Ishikawa (cell line): ENCODE data around the gene TIGD1.

Experiments
- CEBPB ChIP-seq: IDR thresholded peaks from 2 replicates; pipeline ENCODE4 v1.6.1; 2012
- CREB1 ChIP-seq: IDR thresholded peaks from 2 replicates; pipeline ENCODE4 v1.6.1; 2012; ENCODE audit warnings: low read depth
- EGR1 ChIP-seq: IDR thresholded peaks from 2 replicates; pipeline ENCODE4 v1.6.1; 2012
- EP300 ChIP-seq: IDR thresholded peaks from 2 replicates; pipeline ENCODE4 v1.6.1; 2012; ENCODE audit warnings: borderline replicate concordance
- FOXM1 ChIP-seq: IDR thresholded peaks from 2 replicates; pipeline ENCODE4 v1.6.1; 2012; ENCODE audit warnings: low read depth, borderline replicate concordance
- NFIC ChIP-seq: IDR thresholded peaks from 2 replicates; pipeline ENCODE4 v1.6.1; 2012
- RAD21 ChIP-seq: IDR thresholded peaks from 2 replicates; pipeline ENCODE4 v1.6.1; 2012; ENCODE audit warnings: low read depth
- REST ChIP-seq: IDR thresholded peaks from 2 replicates; pipeline ENCODE4 v1.6.1; 2012; ENCODE audit warnings: low read depth, mild to moderate bottlenecking
- TAF1 ChIP-seq: IDR thresholded peaks from 2 replicates; pipeline ENCODE4 v1.6.1; 2012; ENCODE audit warnings: low read depth, mild to moderate bottlenecking
- TCF12 ChIP-seq: IDR thresholded peaks from 2 replicates; pipeline ENCODE4 v1.6.1; 2012; ENCODE audit warnings: low read depth
- TEAD4 ChIP-seq: IDR thresholded peaks from 2 replicates; pipeline ENCODE4 v1.6.1; 2012
- YY1 ChIP-seq: IDR thresholded peaks from 2 replicates; pipeline ENCODE4 v1.6.1; 2012; ENCODE audit warnings: low read depth
- ZBTB7A ChIP-seq: IDR thresholded peaks from 2 replicates; pipeline ENCODE4 v1.6.1; 2012; ENCODE audit warnings: low read depth
- TF ChIP-seq, protein P1 (sequence below): IDR thresholded peaks from 2 replicates; pipeline ENCODE4 v1.6.1; 2012
- TF ChIP-seq, protein P2 (sequence below): IDR thresholded peaks from 2 replicates; pipeline ENCODE4 v1.6.1; 2012

The TIGD1 gene

DNA sequence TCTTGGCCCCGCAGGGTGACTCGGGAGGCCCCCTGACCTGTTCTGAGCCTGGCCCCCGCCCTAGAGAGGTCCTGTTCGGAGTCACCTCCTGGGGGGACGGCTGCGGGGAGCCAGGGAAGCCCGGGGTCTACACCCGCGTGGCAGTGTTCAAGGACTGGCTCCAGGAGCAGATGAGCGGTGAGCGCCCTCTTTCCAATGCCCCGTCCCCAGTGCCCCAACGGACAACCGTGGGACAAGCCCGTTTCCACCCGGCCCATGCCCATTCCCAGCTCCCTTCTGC is 27.0 kb downstream of the TIGD1 start:
- no peak for TF ChIP-seq TAF1
- TF ChIP-seq, protein P1, sequence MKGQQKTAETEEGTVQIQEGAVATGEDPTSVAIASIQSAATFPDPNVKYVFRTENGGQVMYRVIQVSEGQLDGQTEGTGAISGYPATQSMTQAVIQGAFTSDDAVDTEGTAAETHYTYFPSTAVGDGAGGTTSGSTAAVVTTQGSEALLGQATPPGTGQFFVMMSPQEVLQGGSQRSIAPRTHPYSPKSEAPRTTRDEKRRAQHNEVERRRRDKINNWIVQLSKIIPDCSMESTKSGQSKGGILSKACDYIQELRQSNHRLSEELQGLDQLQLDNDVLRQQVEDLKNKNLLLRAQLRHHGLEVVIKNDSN, result no peak
- TF ChIP-seq RAD21, result no peak
- TF ChIP-seq CEBPB, result no peak
- TF ChIP-seq, protein P2, sequence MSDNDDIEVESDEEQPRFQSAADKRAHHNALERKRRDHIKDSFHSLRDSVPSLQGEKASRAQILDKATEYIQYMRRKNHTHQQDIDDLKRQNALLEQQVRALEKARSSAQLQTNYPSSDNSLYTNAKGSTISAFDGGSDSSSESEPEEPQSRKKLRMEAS, result no peak
- TF ChIP-seq NFIC, result no peak
- TF ChIP-seq EP300, result no peak
- TF ChIP-seq TCF12, result no peak
- no peak for TF ChIP-seq CREB1
- no peak for TF ChIP-seq REST
- no peak for TF ChIP-seq TEAD4
- TF ChIP-seq FOXM1, result no peak
- TF ChIP-seq EGR1, result no peak
- no peak for TF ChIP-seq ZBTB7A
- TF ChIP-seq YY1, result no peak

- TF ChIP-seq NFIC (no peak), FOXM1 (no peak), YY1 (no peak), REST (no peak), TCF12 (no peak)
These were observed 27.5 kb downstream of the TIGD1 start for GRCh38 chr2:232522623-232523401.

- peak; percentile 32; the same call in 1 of the 2 replicates for TF ChIP-seq ZBTB7A
- no peak for TF ChIP-seq REST
- no peak for TF ChIP-seq TEAD4
- TF ChIP-seq YY1, result no peak
- TF ChIP-seq TCF12, result no peak
- TF ChIP-seq FOXM1, result no peak
- TF ChIP-seq EGR1, result no peak
- TF ChIP-seq NFIC, result no peak
- TF ChIP-seq CREB1, result no peak
- no peak for TF ChIP-seq TAF1
- TF ChIP-seq, protein P2, result no peak
- TF ChIP-seq EP300, result no peak
- TF ChIP-seq RAD21, result peak; percentile 81
These were observed 28.3 kb downstream of the TIGD1 start for GRCh38 chr2:232521959-232522622.

DNA sequence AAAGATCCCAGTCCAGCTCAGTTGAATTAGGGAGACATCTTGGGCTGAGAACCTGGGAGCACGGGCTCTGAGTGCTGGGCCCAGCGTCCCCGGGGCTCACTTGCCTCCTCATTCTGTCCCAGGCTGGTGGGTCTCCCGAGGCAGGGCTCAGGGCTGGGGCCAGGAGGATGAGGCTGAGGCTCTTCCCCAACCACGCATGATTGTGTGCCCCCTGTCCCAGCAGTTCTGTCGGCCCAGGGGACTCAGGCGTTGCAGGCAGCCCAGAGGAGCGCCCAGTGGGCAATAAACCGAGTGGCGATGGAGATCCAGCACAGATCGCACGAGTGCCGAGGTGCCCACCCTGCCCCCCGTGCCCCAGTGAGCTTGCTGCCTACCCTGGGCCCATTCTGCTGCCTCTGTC is 29.3 kb downstream of the TIGD1 start:
- TF ChIP-seq EP300 (no peak), TCF12 (no peak), NFIC (no peak), EGR1 (no peak), TEAD4 (no peak), YY1 (no peak), CEBPB (no peak)
- TF ChIP-seq, protein P1, result no peak

DNA sequence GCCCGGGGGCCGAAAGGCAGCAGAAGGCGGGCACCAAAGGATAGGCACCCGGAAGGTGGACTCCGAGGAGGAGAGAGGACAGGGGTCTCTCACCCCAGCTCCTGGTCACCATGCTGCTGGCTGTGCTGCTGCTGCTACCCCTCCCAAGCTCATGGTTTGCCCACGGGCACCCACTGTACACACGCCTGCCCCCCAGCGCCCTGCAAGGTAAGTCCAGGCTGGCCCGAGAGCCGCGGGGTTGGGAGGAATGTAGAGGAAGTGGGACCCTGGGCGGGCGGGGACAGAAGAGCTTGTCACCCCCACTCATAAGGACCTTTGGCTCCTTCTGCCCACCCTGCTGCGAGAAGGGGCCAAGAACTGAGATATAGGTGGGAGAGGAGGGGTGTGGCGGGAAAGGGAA is 29.9 kb downstream of the TIGD1 start:
- TF ChIP-seq CEBPB (no peak), EGR1 (no peak), ZBTB7A (no peak), NFIC (no peak)
- TF ChIP-seq, protein P1, result no peak
